HL-60/S4 (cell line): ENCODE results near the gene NEO1.

Experiments
- in situ Hi-C: fragments of 300-500 bp; cut with MboI; formaldehyde crosslinking; loops from 2 replicates; pipeline ENCODE4 v1.14.3; 2022; ENCODE audit warnings: low sequenced_read_pairs

Gene NEO1

GRCh38 chr15:73325191-73325861 lies 273.1 kb downstream of the NEO1 start:
- in situ Hi-C loops, result no loop called here

- in situ Hi-C loops, result no loop called here
These were observed 273.9 kb downstream of the NEO1 start for GRCh38 chr15:73326157-73326556.

GRCh38 chr15:73328149-73328820 lies 276.0 kb downstream of the NEO1 start:
- in situ Hi-C loops, result no loop called here

GRCh38 chr15:73328981-73329380 lies 276.7 kb downstream of the NEO1 start:
- in situ Hi-C loops, result no loop called here

GRCh38 chr15:73329501-73330200 lies 277.4 kb downstream of the NEO1 start:
- in situ Hi-C loops, result no loop called here

- in situ Hi-C loops, result no loop called here
These were observed 278.2 kb downstream of the NEO1 start for GRCh38 chr15:73330206-73331051.

GRCh38 chr15:73331501-73331900 lies 279.2 kb downstream of the NEO1 start:
- in situ Hi-C loops, result no loop called here

- in situ Hi-C loops, result no loop called here
These were observed 280.0 kb downstream of the NEO1 start for GRCh38 chr15:73331991-73332925.

- in situ Hi-C loops, result no loop called here
These were observed 280.7 kb downstream of the NEO1 start for GRCh38 chr15:73333001-73333400.

- in situ Hi-C loops, result no loop called here
These were observed 281.8 kb downstream of the NEO1 start for GRCh38 chr15:73334086-73334485.

GRCh38 chr15:73335026-73335425 lies 282.8 kb downstream of the NEO1 start:
- in situ Hi-C loops, result no loop called here

GRCh38 chr15:73335471-73335870 lies 283.2 kb downstream of the NEO1 start:
- in situ Hi-C loops, result no loop called here

- in situ Hi-C loops, result no loop called here
These were observed 284.5 kb downstream of the NEO1 start for GRCh38 chr15:73336756-73337155.

GRCh38 chr15:73337187-73337586 lies 284.9 kb downstream of the NEO1 start:
- in situ Hi-C loops, result no loop called here

GRCh38 chr15:73338058-73338457 lies 285.8 kb downstream of the NEO1 start:
- in situ Hi-C loops, result no loop called here

- in situ Hi-C loops, result no loop called here
These were observed 286.5 kb downstream of the NEO1 start for GRCh38 chr15:73338606-73339374.

- in situ Hi-C loops, result no loop called here
These were observed 288.4 kb downstream of the NEO1 start for GRCh38 chr15:73340502-73341192.

GRCh38 chr15:73341886-73342600 lies 289.8 kb downstream of the NEO1 start:
- in situ Hi-C loops, result no loop called here
